ENCODE data around the gene DENND10.

GRCh38 chr10:119159332-119159731 lies 55.4 kb downstream of the DENND10 start:
- TF ChIP-seq CTCF (IDR thresholded peaks at IDR 0.05) (no peak), POLR2A (IDR thresholded peaks at IDR 0.05) (no peak)

All from lower leg skin (tissue), 3 donors.